ENCODE data around the gene LCE7A.

LCE7A gene

GRCh38 chr1:152880316-152880715 lies 20.5 kb downstream of the LCE7A start:
- TF ChIP-seq EZH2phosphoT487 (IDR thresholded peaks at IDR 0.05; ENCODE audit: borderline replicate concordance, low read length) (no peak), CTCF (IDR thresholded peaks at IDR 0.05; ENCODE audit: low read depth, low read length, poor library complexity, severe bottlenecking) (no peak)
- Histone ChIP-seq H3K79me2 (ENCODE audit: control insufficient read depth, low read length) (no peaks in the 10 kb centered on the region), H3K4me3 (ENCODE audit: low read length) (no peak overlapping the region), H3K4me2 (ENCODE audit: low read length) (no peak overlapping the region), H3K9me2 (replicated peaks; ENCODE audit: control insufficient read depth, low read length) (no peaks in the 10 kb centered on the region), H3K36me3 (ENCODE audit: control insufficient read depth, low read length) (no peaks in the 10 kb centered on the region), H4K20me1 (ENCODE audit: control insufficient read depth, insufficient read depth, low read depth, low read length) (no peaks in the 10 kb centered on the region), H3F3A (ENCODE audit: control insufficient read depth, insufficient read depth) (no peaks in the 10 kb centered on the region), H3K27ac (ENCODE audit: low read depth, low read length) (no peak overlapping the region), H3K4me1 (ENCODE audit: control insufficient read depth, low read length) (no peaks in the 10 kb centered on the region), H3K9me3 (ENCODE audit: control insufficient read depth, insufficient read depth, low read length) (no peaks in the 10 kb centered on the region), H3K27me3 (ENCODE audit: control insufficient read depth, low read length) (no peaks in the 10 kb centered on the region)

- H3K9me2 ChIP-seq (replicated peaks; ENCODE audit: control insufficient read depth, low read length): no peaks in the 10 kb centered on the region
- no peaks in the 10 kb centered on the region for H3K4me1 ChIP-seq (ENCODE audit: control insufficient read depth, low read length)
- H3K4me3 ChIP-seq (ENCODE audit: low read length): no peak overlapping the region
- H3K36me3 ChIP-seq (ENCODE audit: control insufficient read depth, low read length): no peaks in the 10 kb centered on the region
- no peak for TF ChIP-seq EZH2phosphoT487 (IDR thresholded peaks at IDR 0.05; ENCODE audit: borderline replicate concordance, low read length)
- no peak for TF ChIP-seq CTCF (IDR thresholded peaks at IDR 0.05; ENCODE audit: low read depth, low read length, poor library complexity, severe bottlenecking)
- no peaks in the 10 kb centered on the region for H3K79me2 ChIP-seq (ENCODE audit: control insufficient read depth, low read length)
- no peaks in the 10 kb centered on the region for H3K27me3 ChIP-seq (ENCODE audit: control insufficient read depth, low read length)
- no peak overlapping the region for H3K4me2 ChIP-seq (ENCODE audit: low read length)
- no peaks in the 10 kb centered on the region for H4K20me1 ChIP-seq (ENCODE audit: control insufficient read depth, insufficient read depth, low read depth, low read length)
- H3K9me3 ChIP-seq (ENCODE audit: control insufficient read depth, insufficient read depth, low read length): no peaks in the 10 kb centered on the region
- no peak overlapping the region for H3K27ac ChIP-seq (ENCODE audit: low read depth, low read length)
- no peaks in the 10 kb centered on the region for H3F3A ChIP-seq (ENCODE audit: control insufficient read depth, insufficient read depth)
Observed at GRCh38 chr1:152880907-152881306, 21.1 kb downstream of the LCE7A start.

- Histone ChIP-seq H3K79me2 (ENCODE audit: control insufficient read depth, low read length) (no peaks in the 10 kb centered on the region), H3K4me2 (ENCODE audit: low read length) (no peak overlapping the region), H3K27me3 (ENCODE audit: control insufficient read depth, low read length) (0 out of 2 replicates have a peak, but pooled peaks cover 3% of the 10 kb centered on the region), H3K9me3 (ENCODE audit: control insufficient read depth, insufficient read depth, low read length) (no peaks in the 10 kb centered on the region), H3F3A (ENCODE audit: control insufficient read depth, insufficient read depth) (no peaks in the 10 kb centered on the region), H4K20me1 (ENCODE audit: control insufficient read depth, insufficient read depth, low read depth, low read length) (no peaks in the 10 kb centered on the region), H3K4me1 (ENCODE audit: control insufficient read depth, low read length) (no peaks in the 10 kb centered on the region), H3K4me3 (ENCODE audit: low read length) (no peak overlapping the region), H3K27ac (ENCODE audit: low read depth, low read length) (no peak overlapping the region), H3K36me3 (ENCODE audit: control insufficient read depth, low read length) (no peaks in the 10 kb centered on the region), H3K9me2 (replicated peaks; ENCODE audit: control insufficient read depth, low read length) (no peaks in the 10 kb centered on the region)
- TF ChIP-seq CTCF (IDR thresholded peaks at IDR 0.05; ENCODE audit: low read depth, low read length, poor library complexity, severe bottlenecking): no peak
- TF ChIP-seq EZH2phosphoT487 (IDR thresholded peaks at IDR 0.05; ENCODE audit: borderline replicate concordance, low read length): no peak
Observed at GRCh38 chr1:152884085-152884484, 24.3 kb downstream of the LCE7A start.

GRCh38 chr1:152884506-152884905 lies 24.7 kb downstream of the LCE7A start:
- H3K27ac ChIP-seq (ENCODE audit: low read depth, low read length): no peak overlapping the region
- no peaks in the 10 kb centered on the region for H4K20me1 ChIP-seq (ENCODE audit: control insufficient read depth, insufficient read depth, low read depth, low read length)
- H3K36me3 ChIP-seq (ENCODE audit: control insufficient read depth, low read length): no peaks in the 10 kb centered on the region
- TF ChIP-seq EZH2phosphoT487 (IDR thresholded peaks at IDR 0.05; ENCODE audit: borderline replicate concordance, low read length) (no peak), CTCF (IDR thresholded peaks at IDR 0.05; ENCODE audit: low read depth, low read length, poor library complexity, severe bottlenecking) (no peak)
- H3K27me3 ChIP-seq (ENCODE audit: control insufficient read depth, low read length): 0 out of 2 replicates have a peak, but pooled peaks cover 5% of the 10 kb centered on the region
- H3K4me3 ChIP-seq (ENCODE audit: low read length): no peak overlapping the region
- no peaks in the 10 kb centered on the region for H3K4me1 ChIP-seq (ENCODE audit: control insufficient read depth, low read length)
- H3K4me2 ChIP-seq (ENCODE audit: low read length): no peak overlapping the region
- no peaks in the 10 kb centered on the region for H3F3A ChIP-seq (ENCODE audit: control insufficient read depth, insufficient read depth)
- H3K9me3 ChIP-seq (ENCODE audit: control insufficient read depth, insufficient read depth, low read length): no peaks in the 10 kb centered on the region
- H3K79me2 ChIP-seq (ENCODE audit: control insufficient read depth, low read length): no peaks in the 10 kb centered on the region
- H3K9me2 ChIP-seq (replicated peaks; ENCODE audit: control insufficient read depth, low read length): no peaks in the 10 kb centered on the region

Measured in DOHH2 (cell line).